GM13976 (cell line): ENCODE results near the gene PLXNB3.

Experiments
- DNase-seq: peaks from one replicate; pipeline ENCODE4 v3.0.0; 2012; ENCODE audit warnings: low spot score
- CTCF ChIP-seq: IDR thresholded peaks from 2 replicates; pipeline ENCODE4 v1.5.1; 2012; ENCODE audit warnings: borderline replicate concordance, mild to moderate bottlenecking; ENCODE audit not compliant: insufficient read depth; ENCODE audit errors: extremely low read depth, missing control alignments, control extremely low read depth
- in situ Hi-C: fragments of 300-500 bp; cut with MboI; formaldehyde crosslinking; loops from one replicate; pipeline ENCODE4 v1.12.0; 2022; ENCODE audit warnings: low sequenced_read_pairs, mixed read lengths, inconsistent platforms; ENCODE audit not compliant: unreplicated experiment

The PLXNB3 gene

GRCh38 chrX:153762626-153763173 lies 1.3 kb upstream of the PLXNB3 start:
- DNase-seq = no peak
- TF ChIP-seq CTCF = no peak
- in situ Hi-C loops = no loop called here

- no peak for TF ChIP-seq CTCF
- peak; percentile 19 for DNase-seq
- in situ Hi-C loops = no loop called here
These were observed 634 bp upstream of the PLXNB3 start for GRCh38 chrX:153763298-153763932.

- in situ Hi-C loops = no loop called here
- TF ChIP-seq CTCF = no peak
- DNase-seq = peak; percentile 22
These were observed 713 bp downstream of the PLXNB3 start for GRCh38 chrX:153764786-153765137.

- peak; percentile 21 for DNase-seq
- in situ Hi-C loops = no loop called here
- no peak for TF ChIP-seq CTCF
These were observed 1.4 kb downstream of the PLXNB3 start for GRCh38 chrX:153765138-153766079.

- DNase-seq = peak; percentile 37
- in situ Hi-C loops = no loop called here
- TF ChIP-seq CTCF = no peak
These were observed 2.2 kb downstream of the PLXNB3 start for GRCh38 chrX:153766098-153766817.
